Spleen (tissue), 13 donors: Measurements from ENCODE around the gene FAM180B. TPM values are rescaled to one million over a fixed set of nuclear protein-coding genes. Genes with fewer than 3 reads are reported as not detected.

Experiments
- DNase-seq: peaks from one replicate; pipeline ENCODE4 v3.0.0-alpha.2; 2020
- H3K27ac ChIP-seq, 8 donors: fragments of 200-600 bp; sonication (generic) in 7 of 8; 1 replicate in 4 of 8; 2 replicates in 4 of 8; pipeline versions ENCODE4 v1.5.0 to v1.8.0; 2016 to 2021; ENCODE audit warnings: inconsistent platforms in 4 of 8, mild to moderate bottlenecking in 4 of 8, moderate library complexity in 1 of 8
- H3K27me3 ChIP-seq, 7 donors: fragments of 200-600 bp; sonication (generic) in 6 of 7; replicated peaks in 1 of 7; 1 replicate in 4 of 7; 2 replicates in 3 of 7; pipeline versions ENCODE4 v1.5.0 to v1.8.0; 2016 to 2021; ENCODE audit warnings: inconsistent platforms in 3 of 7, mild to moderate bottlenecking in 1 of 7
- H3K36me3 ChIP-seq, 6 donors: fragments of 200-600 bp; sonication (generic) in 5 of 6; 1 replicate in 4 of 6; 2 replicates in 2 of 6; pipeline versions ENCODE4 v1.5.0 to v1.8.0; 2016 to 2021; ENCODE audit warnings: inconsistent platforms in 2 of 6
- H3K4me1 ChIP-seq, 6 donors: fragments of 200-600 bp; sonication (generic) in 5 of 6; 1 replicate in 3 of 6; 2 replicates in 3 of 6; pipeline versions ENCODE4 v1.5.0 to v1.8.0; 2016 to 2021; ENCODE audit warnings: inconsistent platforms in 3 of 6
- H3K4me3 ChIP-seq, 8 donors: fragments of 200-600 bp; sonication (generic) in 7 of 8; 1 replicate in 4 of 8; 2 replicates in 4 of 8; pipeline versions ENCODE4 v1.5.0 to v1.8.0; 2016 to 2021; ENCODE audit warnings: inconsistent platforms in 4 of 8, mild to moderate bottlenecking in 4 of 8, moderate library complexity in 2 of 8
- H3K9me3 ChIP-seq, 8 donors: fragments of 200-600 bp; sonication (generic) in 7 of 8; 1 replicate in 4 of 8; 2 replicates in 4 of 8; pipeline versions ENCODE4 v1.5.0 to v1.8.0; 2016 to 2021; ENCODE audit warnings: inconsistent platforms in 4 of 8
- POLR2A ChIP-seq, 3 donors: fragments of 450-650 bp; IDR thresholded peaks; one replicate each; pipeline ENCODE4 v1.5.1; 2017; ENCODE audit warnings: antibody characterized with exemption in 3 of 3, mild to moderate bottlenecking in 1 of 3
- POLR2AphosphoS5 ChIP-seq, 3 donors: sonication (generic); formaldehyde crosslinking; IDR thresholded peaks; one replicate each; pipeline ENCODE4 v1.5.1; 2017; ENCODE audit warnings: antibody characterized with exemption in 3 of 3
- WGBS, 5 donors: extraction: QIAGEN DNeasy Blood & Tissue Kit in 3 of 5; methylation state at CpG; one replicate each; pipeline versions ENCODE4 v1.1.5 to v1.1.7; 2013 to 2018; 5-methylcytosine and 5-hydroxymethylcytosine counted together
- intact Hi-C: fragments of 100-400 bp; cut with DNase I; formaldehyde crosslinking; loops from one replicate; pipeline ENCODE4 v1.15.0; 2023; ENCODE audit warnings: low total_unique reads
- long read RNA-seq, 2 donors: transcript quantifications; one replicate each; lab custom pipeline, GENCODE V29; 2026
- polyA plus RNA-seq, 3 donors: library from polyadenylated mRNA; stranded (reverse); fragments of 200-250 nt; gene quantifications; one replicate each; pipeline ENCODE4 v1.2.1, GENCODE V29; 2013
- total RNA-seq, 7 donors: library from RNA; depleted of rRNA in 3 of 7; stranded (reverse); fragments of >200 nt in 3 of 7; fragmentation: NEBNext Ultra II Directional in 4 of 7; extraction: Animal tissue kit (Norgen Biotek cat#: 25700) in 4 of 7; gene quantifications; one replicate each; pipeline versions ENCODE4 v1.1.0 to v1.2.1, GENCODE V29; 2016 to 2021
- TF ChIP-seq, protein P1 (sequence below), 11 experiments: fragments of 200-600 bp in 7 of 11; fragments of 450-650 bp in 4 of 11; sonication (generic) in 4 of 11; IDR thresholded peaks in 8 of 11; conservative IDR thresholded peaks in 3 of 11; 1 replicate in 7 of 11; 2 replicates in 4 of 11; pipeline versions ENCODE4 v1.4.0 to v1.8.0; 2016 to 2021; ENCODE audit warnings: antibody characterized with exemption in 11 of 11, inconsistent platforms in 4 of 11, mild to moderate bottlenecking in 1 of 11
- donor health status: healthy with polysubstance abuse.
- donor health status: DM: no; HTN: no; CAD: no; lungs with moderate emphysema.
- donor health status: DM: no; HTN: no; CAD: no.
- donor health status: Bipolar disorder and iron deficiency.
- donor health status: healthy.
- donor health status: DM: no; HTN: no; CAD: no.
- donor health status: DM: yes; HTN: yes; CAD: no.

The FAM180B gene, protein sequence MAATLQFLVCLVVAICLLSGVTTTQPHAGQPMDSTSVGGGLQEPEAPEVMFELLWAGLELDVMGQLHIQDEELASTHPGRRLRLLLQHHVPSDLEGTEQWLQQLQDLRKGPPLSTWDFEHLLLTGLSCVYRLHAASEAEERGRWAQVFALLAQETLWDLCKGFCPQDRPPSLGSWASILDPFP
- not detected for total RNA-seq
- under 1 TPM in 2 of 3 donors, not detected in 1; 0.07 to 0.22 TPM for polyA plus RNA-seq
- long read RNA-seq, donor 1, result 0 reads
- long read RNA-seq, donor 2, result 0 reads

DNA sequence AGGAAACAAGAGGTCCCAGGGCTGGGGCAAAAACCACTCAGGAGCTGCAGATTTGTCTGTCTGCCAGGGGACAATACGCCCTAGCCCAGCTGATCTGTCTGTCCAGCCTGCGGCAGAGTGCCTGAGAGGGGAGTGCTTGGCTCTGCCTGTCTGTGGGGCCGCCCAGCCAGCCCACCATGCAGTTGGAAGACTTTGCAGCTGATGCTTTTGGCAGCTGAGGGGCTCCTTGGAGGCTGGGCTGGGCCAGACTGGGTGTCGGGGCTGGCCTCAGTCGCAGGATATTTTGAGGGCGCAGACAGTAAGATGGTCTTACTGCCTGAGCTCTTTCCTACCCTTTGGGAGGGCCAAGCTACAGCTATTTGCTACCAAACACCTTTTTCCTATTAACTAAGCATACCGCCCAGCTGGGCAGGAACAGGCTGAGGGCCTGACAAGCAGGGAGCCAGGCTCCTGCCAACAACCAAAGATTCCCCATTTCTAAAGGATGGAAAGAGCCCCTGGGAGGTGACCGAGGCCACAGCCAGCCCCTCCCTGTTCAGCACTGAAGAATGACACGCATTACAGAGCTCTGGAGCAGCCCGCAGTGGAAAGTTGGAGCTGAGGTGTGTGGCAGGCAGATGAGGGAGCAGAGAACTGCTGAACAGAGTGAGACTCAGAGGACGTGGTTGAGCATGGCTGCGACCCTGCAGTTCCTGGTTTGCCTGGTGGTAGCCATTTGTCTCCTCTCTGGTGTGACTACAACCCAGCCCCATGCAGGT lies at the start of gene FAM180B:
Gene FAM180B, plus strand, starts transcription at position 581 of the 758 bp plus-strand sequence. Its CDS starts 91 bp downstream, at position 672.
- Histone ChIP-seq H3K4me1 (peaks cover 0 to 14% (median 0%) of the 10 kb centered on the region in 6 donors), H3K4me3 (no peak within 1 kb of the TSS), H3K36me3 (peaks cover 7 to 53% (median 40%) of the 10 kb centered on the region in 6 donors), H3K27me3 (peaks cover 0 to 16% (median 0%) of the 10 kb centered on the region in 7 donors), H3K27ac (no peak within 1 kb of the TSS), H3K9me3 (no peaks in the 10 kb centered on the region)
- WGBS, 5 donors, result 82 to 88% (median 86%) methylated on average over 10 to 12 of the region's 12 CpGs
- no peak for TF ChIP-seq POLR2AphosphoS5 (IDR thresholded peaks at IDR 0.05)
- DNase-seq, result peak; percentile 61
- intact Hi-C loops, result no loop called here

DNA sequence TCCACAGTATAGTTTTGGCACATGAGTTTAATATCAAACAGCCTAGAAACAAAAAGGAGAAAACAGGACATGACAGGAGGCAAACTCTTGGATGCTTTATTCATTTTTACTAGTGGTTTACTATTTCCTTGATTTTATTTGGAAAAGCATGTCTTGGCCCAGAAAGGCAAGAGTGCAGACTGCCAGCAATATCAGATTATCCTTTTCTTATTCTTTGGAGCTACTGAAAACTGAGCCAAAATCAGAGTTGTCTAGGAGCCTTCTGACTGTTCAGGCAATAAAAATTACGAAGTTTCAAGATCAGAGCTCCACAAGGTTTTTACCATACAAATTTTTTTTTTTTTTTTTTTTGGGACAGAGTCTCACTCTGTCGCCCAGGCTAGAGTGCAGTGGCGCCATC lies 49.6 kb upstream of the FAM180B start:
- no peaks in the 10 kb centered on the region for H3K9me3 ChIP-seq
- no peak for TF ChIP-seq POLR2AphosphoS5 (IDR thresholded peaks at IDR 0.05)
- no peak for TF ChIP-seq POLR2A (IDR thresholded peaks at IDR 0.05)
- TF ChIP-seq, protein P1, sequence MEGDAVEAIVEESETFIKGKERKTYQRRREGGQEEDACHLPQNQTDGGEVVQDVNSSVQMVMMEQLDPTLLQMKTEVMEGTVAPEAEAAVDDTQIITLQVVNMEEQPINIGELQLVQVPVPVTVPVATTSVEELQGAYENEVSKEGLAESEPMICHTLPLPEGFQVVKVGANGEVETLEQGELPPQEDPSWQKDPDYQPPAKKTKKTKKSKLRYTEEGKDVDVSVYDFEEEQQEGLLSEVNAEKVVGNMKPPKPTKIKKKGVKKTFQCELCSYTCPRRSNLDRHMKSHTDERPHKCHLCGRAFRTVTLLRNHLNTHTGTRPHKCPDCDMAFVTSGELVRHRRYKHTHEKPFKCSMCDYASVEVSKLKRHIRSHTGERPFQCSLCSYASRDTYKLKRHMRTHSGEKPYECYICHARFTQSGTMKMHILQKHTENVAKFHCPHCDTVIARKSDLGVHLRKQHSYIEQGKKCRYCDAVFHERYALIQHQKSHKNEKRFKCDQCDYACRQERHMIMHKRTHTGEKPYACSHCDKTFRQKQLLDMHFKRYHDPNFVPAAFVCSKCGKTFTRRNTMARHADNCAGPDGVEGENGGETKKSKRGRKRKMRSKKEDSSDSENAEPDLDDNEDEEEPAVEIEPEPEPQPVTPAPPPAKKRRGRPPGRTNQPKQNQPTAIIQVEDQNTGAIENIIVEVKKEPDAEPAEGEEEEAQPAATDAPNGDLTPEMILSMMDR (IDR thresholded peaks at IDR 0.05 in 8 of 11, conservative IDR thresholded peaks at IDR 0.05 in 3 of 11), result no peak
- no peak overlapping the region for H3K27ac ChIP-seq
- no peaks in the 10 kb centered on the region for H3K27me3 ChIP-seq
- intact Hi-C loops, result no loop called here
- 87 to 95% (median 90%) methylated on average over 3 of the region's 3 CpGs for WGBS, 5 donors
- peaks cover 44 to 99% (median 89%) of the 10 kb centered on the region in 6 donors for H3K4me1 ChIP-seq
- peaks cover 0 to 24% (median 3%) of the 10 kb centered on the region in 6 donors for H3K36me3 ChIP-seq
- H3K4me3 ChIP-seq, result no peak overlapping the region
- DNase-seq, result no peak

DNA sequence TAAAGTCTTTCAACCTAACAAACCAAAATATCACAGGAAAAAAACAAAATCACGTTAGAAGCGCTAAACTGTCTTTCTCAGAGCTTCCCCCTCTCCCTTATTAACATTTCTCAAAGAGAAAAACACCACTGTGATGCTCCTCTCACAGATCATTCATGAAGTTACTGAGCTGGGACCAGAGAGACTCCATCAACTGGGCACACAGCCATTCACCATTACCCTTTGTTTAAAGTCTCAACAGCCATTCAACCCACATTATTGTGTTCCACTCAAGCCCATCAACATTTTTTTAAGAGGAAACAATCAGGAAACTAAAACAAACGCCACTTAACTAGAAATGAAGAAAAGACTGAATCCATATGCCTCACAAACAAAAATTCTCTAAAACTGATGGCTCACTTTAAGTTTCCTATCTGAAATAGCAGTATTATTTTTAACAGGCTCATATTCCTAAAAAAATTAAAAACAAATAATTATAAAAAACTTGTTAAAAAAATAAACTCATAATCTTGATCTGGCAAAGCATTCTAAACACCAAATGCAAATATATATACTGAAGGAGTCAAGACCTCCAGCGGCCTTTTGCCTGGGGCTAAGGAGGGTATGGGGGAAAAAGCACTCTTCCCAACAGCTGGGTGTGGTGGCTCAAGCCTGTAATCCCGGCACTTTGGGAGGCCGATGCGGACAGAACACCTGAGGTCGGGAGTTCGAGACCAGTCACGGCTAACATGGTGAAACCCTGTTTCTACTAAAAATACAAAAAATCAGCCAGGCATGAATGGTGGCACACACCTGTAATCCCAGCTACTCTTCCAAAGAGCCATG lies 47.5 kb upstream of the FAM180B start:
- peaks cover 38 to 99% (median 88%) of the 10 kb centered on the region in 6 donors for H3K4me1 ChIP-seq
- 73 to 82% (median 78%) methylated on average over 10 of the region's 10 CpGs for WGBS, 5 donors
- intact Hi-C loops, result no loop called here
- no peak overlapping the region for H3K27ac ChIP-seq
- no peak overlapping the region for H3K4me3 ChIP-seq
- DNase-seq, result no peak
- H3K36me3 ChIP-seq, result peaks cover 0 to 24% (median 3%) of the 10 kb centered on the region in 6 donors
- TF ChIP-seq POLR2A (IDR thresholded peaks at IDR 0.05) (no peak), POLR2AphosphoS5 (IDR thresholded peaks at IDR 0.05) (no peak)
- TF ChIP-seq, protein P1 (IDR thresholded peaks at IDR 0.05 in 8 of 11, conservative IDR thresholded peaks at IDR 0.05 in 3 of 11), result no peak
- H3K9me3 ChIP-seq, result no peaks in the 10 kb centered on the region
- no peaks in the 10 kb centered on the region for H3K27me3 ChIP-seq

DNA sequence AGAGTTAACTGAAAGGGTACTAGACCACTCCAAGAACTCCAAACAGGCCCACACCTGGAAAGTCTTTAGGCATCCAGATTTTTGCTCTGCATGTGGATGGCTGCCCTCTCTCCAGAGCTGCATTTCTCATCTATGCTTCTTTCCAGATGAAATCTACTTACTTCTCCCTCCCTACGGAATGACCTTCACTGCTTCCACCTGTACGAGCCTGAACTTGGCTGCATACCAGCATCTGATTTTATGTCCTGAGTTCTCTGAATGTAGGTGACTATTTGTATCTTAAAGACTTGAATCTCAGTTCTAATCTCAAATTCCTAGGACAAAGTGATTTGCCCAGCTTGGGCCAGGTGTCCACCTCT lies 46.8 kb upstream of the FAM180B start:
- Histone ChIP-seq H3K27ac (peak overlapping the region in 3 of 8 donors; percentile 28 to 58 (median 30)), H3K4me3 (no peak overlapping the region), H3K4me1 (peaks cover 40 to 99% (median 88%) of the 10 kb centered on the region in 6 donors), H3K9me3 (no peaks in the 10 kb centered on the region), H3K36me3 (peaks cover 0 to 19% (median 3%) of the 10 kb centered on the region in 6 donors), H3K27me3 (no peaks in the 10 kb centered on the region)
- WGBS, 5 donors, result 49 to 72% (median 69%) methylated on average over 2 of the region's 2 CpGs
- DNase-seq, result no peak
- TF ChIP-seq POLR2A (IDR thresholded peaks at IDR 0.05) (no peak), POLR2AphosphoS5 (IDR thresholded peaks at IDR 0.05) (no peak)
- TF ChIP-seq, protein P1 (IDR thresholded peaks at IDR 0.05 in 8 of 11, conservative IDR thresholded peaks at IDR 0.05 in 3 of 11), result no peak
- intact Hi-C loops, result no loop called here
